A673 (cell line): ENCODE data around the gene KAZN. TPM values are rescaled to one million over a fixed set of nuclear protein-coding genes. Genes with fewer than 3 reads are reported as not detected.

ENCODE experiments used
- BruUV-seq: library from RNA; stranded (reverse); fragments of 400-500 nt; replicated peaks from 2 replicates; lab custom pipeline; 2021; lab: Mats Ljungman, UMichigan
- CTCF ChIA-PET: fragments of 300-600 bp; sonication (Branson Sonifier 250); formaldehyde crosslinking; loops from one replicate; lab custom pipeline; 2022; ENCODE audit warnings: antibody characterized with exemption; lab: Charles Lee
- POLR2A ChIA-PET: fragments of 300-600 bp; sonication (Branson Sonifier 250); formaldehyde crosslinking; loops from one replicate; lab custom pipeline; 2022; ENCODE audit warnings: antibody characterized with exemption; ENCODE audit not compliant: low non-redundant PET; lab: Charles Lee
- DNase-seq: peaks from one replicate; pipeline ENCODE4 v3.0.0-alpha.2; 2015; ENCODE audit warnings: low spot score
- H3K27ac ChIP-seq: fragments of 200-600 bp; sonication (generic); 2 replicates; pipeline ENCODE4 v1.5.1; 2016; ENCODE audit warnings: mixed run types, low read depth, mild to moderate bottlenecking, mixed read lengths, antibody characterized with exemption, low read length; ENCODE audit not compliant: poor library complexity, severe bottlenecking
- H3K27me3 ChIP-seq: fragments of 200-600 bp; sonication (generic); replicated peaks from 2 replicates; pipeline ENCODE4 v1.6.1; 2017; ENCODE audit warnings: mixed run types, low read depth, mild to moderate bottlenecking, mixed read lengths, antibody characterized with exemption, low read length; ENCODE audit not compliant: insufficient read depth, poor library complexity
- H3K36me3 ChIP-seq: fragments of 200-600 bp; sonication (generic); 2 replicates; pipeline ENCODE4 v1.6.1; 2016; ENCODE audit warnings: mixed run types, mild to moderate bottlenecking, mixed read lengths, antibody characterized with exemption, low read length; ENCODE audit not compliant: insufficient read depth, poor library complexity, severe bottlenecking
- H3K4me1 ChIP-seq: fragments of 200-600 bp; sonication (generic); 2 replicates; pipeline ENCODE4 v1.6.1; 2017; ENCODE audit warnings: mixed run types, mild to moderate bottlenecking, mixed read lengths, antibody characterized with exemption, low read length; ENCODE audit not compliant: insufficient read depth, poor library complexity, severe bottlenecking
- H3K4me3 ChIP-seq: fragments of 200-600 bp; sonication (generic); 2 replicates; pipeline ENCODE4 v1.5.1; 2016; ENCODE audit warnings: low read depth, mixed run types, mild to moderate bottlenecking, mixed read lengths, low read length; ENCODE audit not compliant: poor library complexity, severe bottlenecking
- H3K9me3 ChIP-seq: fragments of 200-600 bp; sonication (generic); 2 replicates; pipeline ENCODE4 v1.6.1; 2016; ENCODE audit warnings: mixed run types, low read depth, mild to moderate bottlenecking, mixed read lengths, antibody characterized with exemption, low read length; ENCODE audit not compliant: poor library complexity, severe bottlenecking
- CTCF ChIP-seq: fragments of 300-800, 200-600 bp; sonication (generic); conservative IDR thresholded peaks from 2 replicates; pipeline ENCODE4 v1.5.1; 2017; ENCODE audit warnings: low read depth, mild to moderate bottlenecking, antibody characterized with exemption, low read length, moderate library complexity, mixed read lengths
- EZH2 ChIP-seq: fragments of 200-600 bp; sonication (generic); IDR thresholded peaks from 2 replicates; pipeline ENCODE4 v1.6.1; 2017; ENCODE audit warnings: borderline replicate concordance, low read depth, mild to moderate bottlenecking, mixed read lengths, antibody characterized with exemption, low read length; ENCODE audit not compliant: poor library complexity, severe bottlenecking
- intact Hi-C: fragments of 100-400 bp; cut with micrococcal nuclease; formaldehyde crosslinking; loops from one replicate; pipeline ENCODE4 v1.10.0; 2022; ENCODE audit not compliant: unreplicated experiment
- total RNA-seq: library from RNA; stranded (reverse); gene quantifications from 2 replicates; pipeline ENCODE4 v1.2.3, GENCODE V29; 2021

Gene KAZN
- total RNA-seq, 1 experiment from 2014 or later = 8.0 TPM

- Histone ChIP-seq H3K27ac (no peak overlapping the region), H3K36me3 (no peaks in the 10 kb centered on the region), H3K27me3 (no peaks in the 10 kb centered on the region), H3K9me3 (no peaks in the 10 kb centered on the region), H3K4me1 (no peaks in the 10 kb centered on the region), H3K4me3 (no peak overlapping the region)
- intact Hi-C loops = no loop called here
- TF ChIP-seq CTCF (no peak), EZH2 (no peak)
- BruUV-seq = no TSS peak
- no peak for DNase-seq
- ChIA-PET POLR2A (no interaction called here), CTCF (no interaction called here)
Observed at GRCh38 chr1:14994148-14994547, 395.7 kb downstream of the KAZN start.

GRCh38 chr1:14994841-14995437, 396.5 kb downstream of the KAZN start:
- Histone ChIP-seq H3K36me3 (no peaks in the 10 kb centered on the region), H3K27me3 (no peaks in the 10 kb centered on the region), H3K4me3 (no peak overlapping the region), H3K9me3 (no peaks in the 10 kb centered on the region), H3K27ac (no peak overlapping the region), H3K4me1 (no peaks in the 10 kb centered on the region)
- BruUV-seq = no TSS peak
- DNase-seq = no peak
- TF ChIP-seq EZH2 (no peak), CTCF (no peak)
- intact Hi-C loops = no loop called here
- CTCF ChIA-PET = no interaction called here
- POLR2A ChIA-PET = no interaction called here

- Histone ChIP-seq H3K4me1 (no peaks in the 10 kb centered on the region), H3K27me3 (no peaks in the 10 kb centered on the region), H3K9me3 (no peaks in the 10 kb centered on the region), H3K27ac (no peak overlapping the region), H3K36me3 (no peaks in the 10 kb centered on the region), H3K4me3 (no peak overlapping the region)
- POLR2A ChIA-PET = no interaction called here
- DNase-seq = no peak
- intact Hi-C loops = no loop called here
- TF ChIP-seq EZH2 (no peak), CTCF (no peak)
- BruUV-seq = no TSS peak
- CTCF ChIA-PET = no interaction called here
Observed at GRCh38 chr1:14996133-14997050, 397.9 kb downstream of the KAZN start.
